Suppressor macrophage treated with lipopolysaccharide for 1 hour (primary cell): ENCODE measurements around the gene ANK2.

ENCODE experiments used
- DNase-seq, 3 donors: peaks; one replicate each; pipeline ENCODE4 v3.0.0-alpha.2; 2020 to 2022

ANK2 gene

DNA sequence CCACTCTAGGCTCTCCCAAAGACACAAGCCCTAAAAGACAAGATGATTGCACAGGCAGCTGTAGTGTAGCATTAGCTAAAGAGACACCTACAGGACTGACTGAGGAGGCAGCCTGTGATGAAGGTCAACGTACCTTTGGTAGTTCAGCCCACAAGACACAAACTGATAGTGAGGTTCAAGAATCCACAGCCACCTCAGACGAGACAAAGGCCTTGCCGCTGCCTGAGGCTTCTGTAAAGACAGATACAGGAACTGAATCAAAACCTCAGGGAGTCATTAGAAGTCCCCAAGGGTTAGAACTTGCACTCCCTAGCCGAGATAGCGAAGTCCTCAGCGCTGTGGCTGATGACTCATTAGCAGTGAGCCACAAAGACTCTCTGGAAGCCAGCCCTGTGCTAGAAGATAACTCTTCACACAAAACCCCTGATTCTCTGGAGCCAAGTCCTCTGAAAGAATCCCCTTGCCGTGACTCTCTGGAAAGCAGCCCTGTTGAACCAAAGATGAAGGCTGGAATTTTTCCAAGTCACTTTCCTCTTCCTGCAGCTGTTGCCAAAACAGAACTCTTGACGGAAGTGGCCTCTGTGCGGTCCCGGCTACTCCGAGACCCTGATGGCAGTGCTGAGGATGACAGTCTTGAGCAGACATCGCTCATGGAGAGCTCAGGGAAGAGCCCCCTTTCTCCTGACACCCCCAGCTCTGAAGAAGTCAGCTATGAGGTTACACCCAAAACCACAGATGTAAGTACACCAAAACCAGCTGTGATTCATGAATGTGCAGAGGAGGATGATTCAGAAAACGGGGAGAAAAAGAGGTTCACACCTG, 306.3 kb downstream of the ANK2 start:
- peak; percentile 67 to 83 (median 83) for DNase-seq

DNA sequence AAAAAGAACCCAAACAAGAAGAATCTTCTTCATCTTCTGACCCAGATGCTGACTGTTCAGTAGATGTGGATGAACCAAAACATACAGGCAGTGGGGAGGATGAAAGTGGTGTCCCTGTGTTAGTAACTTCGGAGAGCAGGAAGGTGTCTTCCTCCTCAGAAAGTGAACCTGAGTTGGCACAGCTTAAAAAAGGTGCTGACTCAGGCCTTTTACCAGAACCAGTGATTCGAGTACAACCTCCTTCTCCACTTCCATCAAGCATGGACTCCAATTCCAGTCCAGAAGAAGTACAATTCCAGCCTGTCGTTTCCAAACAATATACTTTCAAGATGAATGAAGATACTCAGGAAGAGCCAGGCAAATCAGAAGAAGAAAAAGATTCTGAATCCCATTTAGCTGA, 307.0 kb downstream of the ANK2 start:
- no peak for DNase-seq

DNA sequence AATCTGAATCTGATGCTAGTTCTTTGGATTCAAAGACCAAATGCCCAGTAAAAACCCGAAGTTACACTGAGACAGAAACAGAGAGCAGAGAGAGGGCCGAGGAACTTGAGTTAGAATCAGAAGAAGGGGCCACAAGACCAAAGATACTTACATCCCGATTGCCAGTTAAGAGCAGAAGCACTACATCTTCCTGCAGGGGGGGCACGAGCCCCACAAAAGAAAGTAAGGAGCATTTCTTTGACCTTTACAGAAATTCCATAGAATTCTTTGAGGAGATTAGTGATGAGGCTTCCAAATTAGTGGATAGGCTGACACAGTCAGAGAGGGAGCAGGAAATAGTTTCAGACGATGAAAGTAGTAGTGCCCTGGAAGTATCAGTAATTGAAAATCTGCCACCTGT, 309.3 kb downstream of the ANK2 start:
- no peak for DNase-seq

DNA sequence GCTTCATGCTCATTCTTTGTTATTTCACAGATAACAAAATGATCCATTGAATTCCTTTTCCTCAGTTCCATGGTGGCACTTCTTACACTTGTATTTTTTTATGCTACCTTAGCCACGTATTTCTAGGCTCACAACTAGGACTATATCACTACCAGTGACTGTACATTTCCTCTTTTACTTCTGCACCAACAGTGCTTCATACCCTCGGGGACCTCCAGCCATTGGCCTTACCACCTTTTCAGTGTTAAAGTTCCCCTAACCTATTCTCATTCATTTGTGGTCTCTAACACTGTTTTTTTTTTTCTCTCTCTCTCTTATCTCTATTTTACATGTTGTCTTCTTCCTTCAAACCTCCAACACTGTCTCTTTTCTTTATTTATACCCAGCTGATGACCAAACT, 315.9 kb downstream of the ANK2 start:
- no peak for DNase-seq

DNA sequence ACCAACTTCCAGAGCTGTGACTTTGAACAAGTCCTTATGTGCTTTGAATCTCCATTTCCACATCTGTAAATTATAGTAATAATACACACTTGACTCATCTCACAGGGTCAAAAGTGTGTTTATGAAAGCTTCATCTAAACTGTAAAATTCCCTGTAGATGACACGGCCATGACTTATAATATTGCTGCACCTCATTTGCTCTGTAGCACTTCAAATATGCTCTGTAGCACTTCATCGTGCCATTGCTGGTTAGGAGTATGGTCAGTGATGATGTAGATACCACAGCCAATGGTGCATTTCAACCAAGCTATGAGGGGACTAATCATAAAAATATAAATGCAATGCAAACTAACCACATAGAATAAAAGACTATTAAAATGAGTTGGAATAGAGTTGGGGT, 318.6 kb downstream of the ANK2 start:
- no peak for DNase-seq

DNA sequence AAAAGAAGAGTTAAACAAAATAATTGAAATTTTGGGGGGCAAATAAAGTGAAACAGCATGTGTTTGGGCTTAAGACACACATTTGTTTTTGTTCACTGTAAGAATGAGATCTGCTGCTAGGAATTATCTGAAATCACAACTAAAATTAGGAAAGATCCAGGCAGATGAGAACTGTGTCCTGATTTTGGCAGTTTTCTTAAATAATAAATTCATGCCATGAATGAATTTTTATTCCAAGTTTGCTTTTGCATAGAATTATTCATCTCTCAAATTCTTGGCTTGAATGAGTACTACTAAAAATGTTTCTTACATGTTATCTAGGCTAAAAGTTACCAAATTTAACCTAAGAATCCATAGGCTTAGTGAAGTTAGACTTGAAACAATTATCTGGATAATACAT, 321.7 kb downstream of the ANK2 start:
- DNase-seq, result no peak

DNA sequence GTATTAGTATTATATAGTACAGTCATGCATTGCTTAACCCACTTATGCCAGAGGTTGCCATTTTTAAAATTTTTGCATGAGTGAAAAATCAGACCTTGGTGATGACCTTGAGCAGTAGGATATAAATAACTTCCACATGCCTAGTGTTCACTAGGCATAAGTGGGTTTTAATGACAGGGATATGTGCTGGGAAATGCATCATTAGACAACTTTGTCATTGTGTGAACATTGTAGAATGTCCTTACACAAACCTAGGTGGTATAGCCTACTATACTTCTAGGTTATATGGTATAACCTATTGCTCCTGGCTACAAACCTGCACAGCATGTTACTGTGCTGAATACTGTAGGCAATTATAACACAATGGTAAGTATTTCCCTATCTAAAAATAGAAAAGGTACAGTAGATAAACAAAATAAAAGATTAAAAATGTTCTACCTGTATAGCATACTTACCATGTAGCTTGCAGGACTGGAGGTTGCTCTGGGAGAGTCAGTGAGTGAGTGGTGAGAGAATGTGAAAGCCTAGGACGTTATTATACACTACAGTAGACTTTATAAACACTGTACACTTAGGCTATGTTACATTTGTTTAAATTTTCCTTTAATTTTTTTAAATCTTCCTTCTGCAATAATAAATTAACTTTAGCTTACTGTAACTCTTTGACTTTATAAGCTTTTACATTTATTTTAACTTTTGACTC, 326.7 kb downstream of the ANK2 start:
- no peak for DNase-seq

DNA sequence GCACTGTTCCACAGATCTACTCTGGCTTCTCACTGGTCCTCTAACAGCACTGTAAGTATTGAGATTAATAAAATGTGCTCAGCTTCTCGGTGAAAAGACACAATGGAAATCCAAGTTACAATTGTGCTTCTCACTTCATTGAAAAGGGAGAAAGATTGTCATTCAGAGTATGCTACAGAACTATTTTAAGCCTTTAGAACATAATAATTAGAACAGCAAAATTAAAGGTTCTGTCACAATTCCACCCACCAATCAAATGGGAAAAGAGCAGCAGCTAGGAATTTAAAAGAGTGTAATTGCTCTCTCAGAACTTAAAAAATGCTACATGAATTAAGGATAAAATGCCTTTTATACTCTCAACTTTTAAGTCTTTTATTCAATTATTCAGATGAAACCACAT, 329.4 kb downstream of the ANK2 start:
- no peak for DNase-seq

DNA sequence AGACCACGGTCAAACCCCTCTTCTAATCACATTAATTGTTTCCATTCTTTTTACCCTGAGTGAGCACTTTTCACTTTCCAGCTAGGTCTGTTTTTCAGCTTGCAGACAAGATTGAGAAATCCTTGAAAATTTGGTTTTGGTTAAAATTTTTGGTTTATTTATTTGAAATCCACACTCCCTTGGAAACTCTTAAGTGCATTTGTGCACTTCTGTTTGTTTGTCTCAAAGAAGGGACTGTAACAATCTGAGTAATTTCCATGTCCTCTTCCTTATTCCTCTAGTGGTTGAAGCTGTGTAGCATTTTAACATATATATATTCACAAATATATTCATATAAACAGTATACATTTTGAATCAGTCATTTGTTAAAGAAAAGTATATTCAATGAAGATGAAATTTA, 333.3 kb downstream of the ANK2 start:
- no peak for DNase-seq

DNA sequence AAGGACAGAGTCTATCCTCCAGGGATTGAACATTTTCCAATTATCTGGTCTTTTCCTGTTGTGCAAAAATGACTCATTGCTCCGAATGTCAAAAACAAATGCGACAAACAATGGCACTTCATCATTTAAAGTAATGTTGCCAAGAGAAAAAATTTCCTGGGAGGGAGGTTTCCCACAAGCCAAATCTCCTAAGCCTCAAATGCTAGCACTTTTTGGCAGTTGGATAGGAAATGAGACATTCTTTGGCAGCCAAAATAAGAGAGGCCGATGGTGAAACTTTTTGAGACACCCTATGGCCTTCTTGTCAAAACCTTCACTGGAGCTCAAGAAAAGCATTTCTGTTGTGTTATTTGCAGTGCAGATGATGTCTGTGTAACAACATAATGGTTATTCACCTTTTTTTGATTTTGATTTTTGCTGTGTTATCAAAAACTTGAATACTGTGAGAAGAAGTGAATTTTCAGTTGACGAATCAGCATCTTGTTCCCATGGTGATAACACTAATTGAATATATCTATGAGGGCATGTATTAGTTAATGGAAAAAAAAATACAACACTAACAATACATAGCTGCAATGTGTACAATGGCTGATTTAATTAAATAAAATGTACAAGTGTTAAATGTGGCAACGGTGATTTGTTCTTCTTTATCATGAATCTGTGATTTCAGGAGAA, 333.8 kb downstream of the ANK2 start:
- no peak for DNase-seq

DNA sequence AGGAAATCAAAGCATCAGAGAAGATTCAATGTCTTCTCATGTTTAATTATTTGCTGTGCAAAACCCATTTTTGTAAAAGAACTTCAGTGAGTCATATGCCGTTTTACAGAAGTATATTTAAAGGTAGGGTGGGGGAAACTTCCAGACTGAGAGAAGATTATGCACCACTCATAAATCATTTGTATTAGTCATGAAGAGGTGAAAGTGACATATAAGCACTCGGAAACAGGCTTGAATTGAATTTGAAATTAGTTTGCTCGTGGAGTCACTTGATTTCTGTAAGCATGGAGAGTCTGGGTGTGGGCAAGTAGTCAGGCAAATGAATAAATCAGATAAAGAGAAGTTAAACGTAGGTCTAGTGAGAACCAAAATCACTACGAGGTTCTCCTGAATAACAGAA, 335.1 kb downstream of the ANK2 start:
- peak in 2 of 3 donors; percentile 1 to 6 for DNase-seq

DNA sequence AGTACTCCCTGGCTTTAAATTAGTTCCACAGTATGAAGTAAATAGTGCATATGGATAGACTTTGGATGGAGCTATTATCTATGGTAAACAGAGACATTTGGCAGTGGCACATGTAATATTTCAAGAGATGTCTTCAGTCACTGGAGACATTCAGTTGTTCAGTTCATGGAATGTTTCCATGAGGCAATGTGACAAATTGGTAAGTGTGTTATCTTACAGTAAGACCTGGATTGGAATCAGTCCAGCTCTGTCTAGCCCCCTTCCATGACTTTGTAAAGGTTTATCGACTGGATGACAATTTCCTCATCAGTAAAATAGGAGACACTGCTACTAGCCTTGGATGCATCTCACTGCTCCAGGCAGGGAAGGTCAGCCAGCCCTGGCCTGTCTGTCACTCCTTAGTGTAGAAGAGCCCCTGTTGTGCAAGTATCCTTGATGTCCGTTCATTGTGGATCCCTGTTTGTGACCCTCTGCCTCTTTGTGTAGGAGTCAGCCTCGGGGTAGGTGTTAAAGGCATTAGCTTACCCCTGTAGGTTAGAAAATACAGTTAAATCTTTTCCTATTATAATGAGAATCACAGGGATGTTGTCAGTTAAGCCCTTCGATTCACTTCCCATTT, 335.9 kb downstream of the ANK2 start:
- no peak for DNase-seq

DNA sequence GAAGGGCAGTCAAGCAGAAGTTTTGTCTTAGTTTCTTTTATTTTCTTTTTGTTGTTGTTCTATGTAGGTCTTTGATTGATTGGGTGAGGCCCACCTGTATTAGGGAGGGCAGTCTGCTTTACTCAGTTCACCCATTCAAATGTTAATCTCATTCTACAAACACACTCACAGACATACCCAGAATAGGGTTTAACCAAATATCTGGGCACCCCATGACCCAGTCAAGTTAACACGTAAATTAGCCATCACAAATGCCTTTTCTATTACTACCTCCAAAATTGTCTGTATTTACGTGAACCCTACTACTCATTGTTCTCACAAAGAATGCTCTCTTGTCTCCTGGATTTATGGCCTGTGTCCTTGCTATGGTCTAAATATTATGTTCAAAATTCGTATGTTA, 339.7 kb downstream of the ANK2 start:
- no peak for DNase-seq

DNA sequence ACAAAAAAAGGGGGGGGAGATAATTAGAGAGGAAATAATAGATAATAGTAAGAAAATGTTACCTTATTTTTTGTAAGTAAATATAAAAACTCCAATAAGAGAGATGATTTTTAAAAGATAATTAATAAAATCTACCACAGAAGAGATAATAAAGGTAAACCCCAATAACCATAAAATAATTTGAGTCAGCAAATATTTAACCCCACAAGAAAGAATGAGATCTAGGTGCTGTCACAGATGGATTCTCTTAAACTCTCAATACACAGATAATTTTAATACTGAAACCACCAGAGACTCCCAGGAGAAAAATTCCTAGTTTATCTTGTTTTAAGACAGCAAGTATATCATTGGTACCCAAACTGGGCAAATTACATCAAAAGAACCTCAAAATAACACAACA, 341.4 kb downstream of the ANK2 start:
- no peak for DNase-seq

DNA sequence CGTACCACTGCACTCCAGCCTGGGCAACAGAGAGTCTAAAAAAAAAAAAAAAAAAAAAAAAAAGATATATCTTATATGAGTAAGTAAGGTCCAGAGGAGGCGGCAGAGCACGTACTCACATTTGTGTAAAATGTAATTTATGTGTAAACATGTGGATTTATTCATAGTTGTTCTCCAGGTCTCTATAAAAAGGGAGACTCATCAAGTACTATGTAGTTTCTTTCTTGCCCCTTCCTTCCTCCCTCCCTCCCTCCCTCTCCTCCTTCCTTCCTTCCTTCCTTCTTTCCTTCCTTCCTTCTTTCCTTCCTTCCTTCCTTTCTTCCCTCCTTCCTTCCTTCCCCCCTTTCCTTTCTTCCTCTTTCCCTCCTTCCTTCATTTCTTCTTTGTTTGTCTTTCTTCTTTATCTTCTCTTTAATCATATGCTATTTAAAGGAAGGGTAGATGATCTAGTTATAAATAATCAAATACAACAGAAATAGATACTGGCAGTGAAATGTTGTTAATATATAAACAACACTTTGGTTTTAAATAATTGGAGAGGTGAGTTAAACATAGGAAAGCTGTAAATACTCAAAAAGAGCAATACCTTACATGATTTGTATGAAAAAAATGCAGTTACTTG, 344.8 kb downstream of the ANK2 start:
- no peak for DNase-seq

DNA sequence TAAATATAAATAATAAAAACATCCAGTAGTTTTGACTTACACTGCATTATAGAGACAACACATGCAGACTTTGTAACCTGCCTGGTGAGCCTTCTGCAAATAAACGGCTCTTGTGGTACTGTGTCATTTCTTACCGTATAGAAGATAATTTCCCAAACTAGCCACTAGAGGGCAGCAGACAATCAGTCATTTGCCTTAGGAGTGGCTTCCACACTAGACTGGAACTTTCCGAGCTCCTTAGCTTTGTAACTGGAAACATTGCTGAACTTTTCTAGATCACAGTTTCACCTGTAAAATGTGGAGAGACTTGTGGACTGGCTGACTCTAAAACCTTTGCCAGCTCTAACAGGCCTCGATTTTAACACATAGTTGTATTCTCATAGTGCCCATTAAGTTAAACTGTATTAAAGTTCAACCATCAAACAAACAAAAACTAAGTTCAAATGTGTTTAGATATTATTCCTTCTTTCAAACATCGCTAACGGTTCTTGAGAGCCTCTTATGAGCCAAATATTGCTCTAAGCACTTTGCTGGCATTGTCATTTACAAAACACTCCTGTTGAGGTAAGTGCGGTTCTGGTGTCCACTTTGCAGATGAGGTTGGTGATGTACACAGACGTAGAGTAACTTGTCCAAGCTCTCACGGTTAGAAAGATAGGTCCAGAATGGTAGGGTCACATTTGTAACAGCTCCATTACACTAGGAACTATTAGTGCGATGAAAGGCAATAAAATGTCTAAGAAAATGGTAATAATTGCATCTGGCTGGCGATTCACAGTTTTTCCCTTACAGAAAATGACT, 345.5 kb downstream of the ANK2 start:
- peak; percentile 81 to 92 (median 86) for DNase-seq

DNA sequence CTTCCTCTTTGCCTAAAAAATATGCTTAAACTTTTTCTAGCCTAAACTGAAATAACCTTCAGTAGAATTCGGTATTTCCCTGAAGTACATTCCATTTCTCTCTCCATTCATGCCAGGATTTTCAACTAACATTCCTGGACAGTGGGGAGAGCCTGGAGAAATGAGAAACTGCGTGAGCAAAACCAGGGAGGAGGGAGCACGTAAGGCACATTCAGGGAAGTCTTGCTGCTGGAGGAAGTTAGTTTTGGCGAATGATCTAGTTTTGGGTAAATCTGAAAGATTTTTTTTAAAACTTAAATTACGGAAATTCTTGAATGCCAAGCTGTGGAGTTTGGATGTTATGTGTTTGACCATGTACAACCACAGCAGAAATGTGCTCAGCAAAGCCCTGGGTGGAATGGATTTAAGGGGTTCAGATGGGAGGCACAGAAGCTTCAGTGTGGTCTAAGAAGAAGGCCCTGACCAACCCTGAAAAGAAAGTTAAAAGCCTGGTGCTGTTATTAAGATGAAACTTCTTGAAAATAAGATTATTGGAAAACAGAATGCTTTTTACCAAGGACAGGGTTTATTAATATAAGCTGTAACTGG, 347.8 kb downstream of the ANK2 start:
- DNase-seq, result no peak

DNA sequence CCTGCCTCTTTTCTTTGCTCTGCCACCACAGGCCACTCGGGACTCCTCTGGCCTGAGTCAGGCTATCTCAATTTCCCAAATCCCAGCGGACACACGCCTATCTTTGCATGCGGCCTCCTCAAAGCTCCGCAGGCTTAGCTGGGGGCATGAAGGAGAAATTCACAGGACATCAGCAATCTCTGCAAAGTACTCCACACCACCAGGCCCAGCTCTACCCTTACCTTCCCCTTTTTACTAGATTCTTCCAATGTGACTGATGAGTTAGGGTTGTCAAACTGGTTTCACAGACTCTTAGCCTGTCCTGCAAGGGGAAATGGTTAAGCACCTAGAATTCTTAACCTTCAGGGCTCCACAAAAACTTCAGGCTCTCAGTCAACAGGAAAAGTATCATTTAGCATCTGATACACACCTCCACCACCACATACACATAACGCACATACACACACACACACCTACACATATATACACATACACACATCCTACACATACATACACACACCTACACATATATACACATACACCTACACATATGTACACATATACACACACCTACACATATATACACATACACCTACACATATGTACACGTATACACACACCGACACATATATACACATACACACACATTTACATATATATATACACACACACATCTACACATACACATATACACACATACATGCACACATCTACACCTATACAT, 349.1 kb downstream of the ANK2 start:
- DNase-seq, result no peak

DNA sequence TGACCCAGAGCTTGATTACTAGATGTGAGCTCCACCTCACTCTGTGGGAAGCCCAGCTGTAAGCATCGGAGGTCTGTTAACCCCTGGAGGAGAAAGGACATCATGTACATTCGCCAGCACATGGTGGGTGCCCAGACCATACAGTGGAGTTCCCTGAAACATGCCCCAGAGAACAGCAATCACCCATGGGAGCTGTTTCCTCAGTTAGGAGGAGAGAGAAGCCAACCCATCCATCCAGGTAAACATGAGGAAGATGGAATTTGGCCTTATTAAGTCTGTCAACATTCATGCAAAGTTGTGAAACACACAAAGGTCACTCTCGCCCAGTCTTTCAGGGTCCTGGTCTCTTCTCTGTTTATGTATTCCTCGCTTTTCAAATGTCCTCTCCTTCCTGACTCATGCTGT, 354.7 kb downstream of the ANK2 start:
- DNase-seq, result no peak

DNA sequence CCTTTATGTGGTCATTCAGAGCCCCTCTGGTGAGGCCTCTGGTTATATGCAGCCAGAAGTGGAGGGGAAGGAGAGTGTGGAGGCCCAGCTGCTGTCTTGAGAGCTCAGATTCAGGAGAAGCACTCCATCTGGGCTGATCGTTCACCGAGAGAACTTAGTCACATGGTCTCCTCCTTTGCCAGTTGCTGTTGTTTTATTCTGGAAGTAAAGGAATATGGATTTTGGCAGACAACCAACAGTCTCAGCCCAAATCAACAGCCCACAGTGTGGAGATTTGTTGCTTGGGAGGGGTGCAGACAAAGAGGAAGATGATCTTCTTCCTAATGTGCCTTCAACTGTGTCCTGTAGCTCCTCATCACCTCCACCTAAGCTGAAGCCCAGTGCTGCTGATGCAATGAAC, 355.4 kb downstream of the ANK2 start:
- no peak for DNase-seq
